ENCODE measurements around the gene BRINP2. TPM values are rescaled to one million over a fixed set of nuclear protein-coding genes. Genes with fewer than 3 reads are reported as not detected.

Gene BRINP2
- total and polyA plus RNA-seq, 2 of the 4 experiments (the other 2 are of a cell fraction), result not detected

DNA sequence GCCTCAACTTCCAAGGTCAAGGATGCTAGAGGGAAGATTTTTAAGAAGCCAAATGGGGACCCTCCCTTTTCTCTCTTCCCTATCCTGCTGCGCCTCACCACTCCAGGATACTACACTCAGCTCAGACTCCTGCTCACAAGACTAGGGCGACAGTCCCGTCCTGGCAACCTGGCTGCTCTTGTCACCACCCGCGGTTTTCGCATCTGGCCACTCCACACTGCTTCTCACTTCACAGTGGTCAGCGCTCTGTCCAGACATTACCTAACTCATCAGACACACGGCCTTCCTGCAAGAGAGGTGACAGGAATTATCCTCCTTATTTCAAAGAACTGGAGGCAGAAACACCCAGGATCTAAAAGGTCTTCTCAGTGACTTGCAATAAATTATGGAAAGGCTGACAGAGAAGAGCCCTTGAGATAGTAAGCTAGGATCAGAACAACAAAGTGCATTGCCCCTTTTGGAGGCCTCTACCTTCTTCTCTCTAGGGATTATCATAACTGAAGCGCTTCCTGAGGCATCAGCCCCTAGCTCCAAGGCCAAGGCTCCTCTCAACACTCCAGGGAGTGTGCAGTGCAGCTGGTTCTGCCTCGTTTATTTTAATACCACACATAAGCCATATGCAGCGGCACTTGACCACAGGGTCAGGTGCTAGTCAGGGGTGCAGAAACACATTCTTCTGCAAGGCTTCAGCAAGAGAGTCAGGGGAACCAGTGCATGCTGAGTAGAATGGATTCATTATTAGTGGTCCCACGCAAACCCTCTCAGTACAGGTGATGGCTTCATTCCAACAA lies 48.1 kb upstream of the BRINP2 start:
- WGBS, 2 experiments (ENCODE audit: extremely low coverage in 2 of 2, insufficient read length in 1 of 2), result no CpG with 5 or more reads among the region's 12 CpGs
- TF ChIP-seq RAD21 (IDR thresholded peaks at IDR 0.05; ENCODE audit: low read length), result no peak
- TF ChIP-seq MAZ (IDR thresholded peaks at IDR 0.05; ENCODE audit: borderline replicate concordance, low read depth, low read length), result no peak
- TF ChIP-seq NFE2L2 (IDR thresholded peaks at IDR 0.05; ENCODE audit: low read depth, low read length), result no peak
- TF ChIP-seq, protein P1, sequence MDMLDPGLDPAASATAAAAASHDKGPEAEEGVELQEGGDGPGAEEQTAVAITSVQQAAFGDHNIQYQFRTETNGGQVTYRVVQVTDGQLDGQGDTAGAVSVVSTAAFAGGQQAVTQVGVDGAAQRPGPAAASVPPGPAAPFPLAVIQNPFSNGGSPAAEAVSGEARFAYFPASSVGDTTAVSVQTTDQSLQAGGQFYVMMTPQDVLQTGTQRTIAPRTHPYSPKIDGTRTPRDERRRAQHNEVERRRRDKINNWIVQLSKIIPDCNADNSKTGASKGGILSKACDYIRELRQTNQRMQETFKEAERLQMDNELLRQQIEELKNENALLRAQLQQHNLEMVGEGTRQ (IDR thresholded peaks at IDR 0.05; ENCODE audit: low read depth, low read length), result no peak
- TF ChIP-seq, protein P2, sequence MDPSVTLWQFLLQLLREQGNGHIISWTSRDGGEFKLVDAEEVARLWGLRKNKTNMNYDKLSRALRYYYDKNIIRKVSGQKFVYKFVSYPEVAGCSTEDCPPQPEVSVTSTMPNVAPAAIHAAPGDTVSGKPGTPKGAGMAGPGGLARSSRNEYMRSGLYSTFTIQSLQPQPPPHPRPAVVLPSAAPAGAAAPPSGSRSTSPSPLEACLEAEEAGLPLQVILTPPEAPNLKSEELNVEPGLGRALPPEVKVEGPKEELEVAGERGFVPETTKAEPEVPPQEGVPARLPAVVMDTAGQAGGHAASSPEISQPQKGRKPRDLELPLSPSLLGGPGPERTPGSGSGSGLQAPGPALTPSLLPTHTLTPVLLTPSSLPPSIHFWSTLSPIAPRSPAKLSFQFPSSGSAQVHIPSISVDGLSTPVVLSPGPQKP (IDR thresholded peaks at IDR 0.05; ENCODE audit: borderline replicate concordance, low read depth, low read length), result no peak
- TF ChIP-seq BHLHE40 (IDR thresholded peaks at IDR 0.05; ENCODE audit: low read depth, low read length), result no peak
- no peak for TF ChIP-seq FOS (IDR thresholded peaks at IDR 0.05; ENCODE audit: low read depth, low read length)
- TF ChIP-seq RCOR1 (IDR thresholded peaks at IDR 0.05; ENCODE audit: insufficient replicate concordance, low read length), result no peak
- TF ChIP-seq, protein P3, sequence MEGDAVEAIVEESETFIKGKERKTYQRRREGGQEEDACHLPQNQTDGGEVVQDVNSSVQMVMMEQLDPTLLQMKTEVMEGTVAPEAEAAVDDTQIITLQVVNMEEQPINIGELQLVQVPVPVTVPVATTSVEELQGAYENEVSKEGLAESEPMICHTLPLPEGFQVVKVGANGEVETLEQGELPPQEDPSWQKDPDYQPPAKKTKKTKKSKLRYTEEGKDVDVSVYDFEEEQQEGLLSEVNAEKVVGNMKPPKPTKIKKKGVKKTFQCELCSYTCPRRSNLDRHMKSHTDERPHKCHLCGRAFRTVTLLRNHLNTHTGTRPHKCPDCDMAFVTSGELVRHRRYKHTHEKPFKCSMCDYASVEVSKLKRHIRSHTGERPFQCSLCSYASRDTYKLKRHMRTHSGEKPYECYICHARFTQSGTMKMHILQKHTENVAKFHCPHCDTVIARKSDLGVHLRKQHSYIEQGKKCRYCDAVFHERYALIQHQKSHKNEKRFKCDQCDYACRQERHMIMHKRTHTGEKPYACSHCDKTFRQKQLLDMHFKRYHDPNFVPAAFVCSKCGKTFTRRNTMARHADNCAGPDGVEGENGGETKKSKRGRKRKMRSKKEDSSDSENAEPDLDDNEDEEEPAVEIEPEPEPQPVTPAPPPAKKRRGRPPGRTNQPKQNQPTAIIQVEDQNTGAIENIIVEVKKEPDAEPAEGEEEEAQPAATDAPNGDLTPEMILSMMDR (conservative IDR thresholded peaks at IDR 0.05; ENCODE audit: low read depth, low read length), result no peak
- TF ChIP-seq CEBPB (IDR thresholded peaks at IDR 0.05; ENCODE audit: low read depth, low read length), result no peak
- no peak for TF ChIP-seq MXI1 (IDR thresholded peaks at IDR 0.05; ENCODE audit: borderline replicate concordance, low read depth, low read length)
- no peak for TF ChIP-seq CHD1 (IDR thresholded peaks at IDR 0.05; ENCODE audit: low read depth, low read length)
- TF ChIP-seq SMC3 (IDR thresholded peaks at IDR 0.05; ENCODE audit: low read depth, low read length), result no peak
- TF ChIP-seq MAFK (IDR thresholded peaks at IDR 0.05; ENCODE audit: low read depth, low read length), result no peak
- Histone ChIP-seq H3K27ac (ENCODE audit: insufficient read depth, low read length) (no peak overlapping the region), H2AK9ac (replicated peaks; ENCODE audit: low read depth, low read length, poor library complexity) (no peak overlapping the region), H4K91ac (ENCODE audit: insufficient read depth, low read depth, low read length) (no peak overlapping the region), H4K5ac (ENCODE audit: low read depth, low read length) (no peak overlapping the region), H2BK120ac (ENCODE audit: low read depth, low read length) (no peak overlapping the region), H3K9ac (ENCODE audit: low read depth, low read length) (no peak overlapping the region), H3K56ac (ENCODE audit: extremely low read depth, insufficient read depth, low read length) (no peak overlapping the region), H3K4ac (ENCODE audit: low read depth, low read length) (no peak overlapping the region), H3K18ac (ENCODE audit: low read depth, low read length) (no peak overlapping the region), H3K27me3 (ENCODE audit: control insufficient read depth, insufficient read depth, low read length) (no peaks in the 10 kb centered on the region), H3K9me1 (ENCODE audit: insufficient read depth, low read length) (no peaks in the 10 kb centered on the region), H2BK15ac (ENCODE audit: low read depth, low read length) (no peak overlapping the region), H2BK5ac (ENCODE audit: low read depth, low read length, poor library complexity, severe bottlenecking) (no peak overlapping the region), H3K36me3 (ENCODE audit: control insufficient read depth, insufficient read depth, low read length) (no peaks in the 10 kb centered on the region), H3K14ac (replicated peaks; ENCODE audit: low read depth, low read length) (no peak overlapping the region), H2BK20ac (ENCODE audit: low read depth, low read length) (no peak overlapping the region), H3K79me1 (ENCODE audit: low read depth in 1 of 2, low read length in 2 of 2) (no peaks in the 10 kb centered on the region), H3K4me3 (ENCODE audit: insufficient read depth, low read depth, low read length) (no peak overlapping the region), H4K8ac (ENCODE audit: low read depth in 2 of 2, low read length in 2 of 2) (no peak overlapping the region), H2AFZ (replicated peaks; ENCODE audit: low read length, poor library complexity) (no peak overlapping the region), H3K4me1 (ENCODE audit: control insufficient read depth, insufficient read depth, low read length) (no peaks in the 10 kb centered on the region), H4K20me1 (ENCODE audit: insufficient read depth, low read length) (no peaks in the 10 kb centered on the region), H2AK5ac (ENCODE audit: low read depth, low read length) (no peak overlapping the region), H3K9me3 (ENCODE audit: control insufficient read depth, insufficient read depth, low read length) (no peaks in the 10 kb centered on the region), H3K4me2 (ENCODE audit: low read depth, low read length) (no peak overlapping the region), H3K23ac (ENCODE audit: low read depth, low read length) (no peak overlapping the region)
- ChIA-PET CTCF (no interaction called here), POLR2A (ENCODE audit: unreplicated experiment) (no interaction called here)
- DNase-seq (no peak), ATAC-seq (ENCODE audit: low read depth) (no peak)
- dilution Hi-C loops (cut with HindIII; ENCODE audit: low sequenced_read_pairs, unreplicated experiment), result no loop called here
- in situ Hi-C loops (cut with MboI; ENCODE audit: low sequenced_read_pairs), result no loop called here
- no TSS peak for BruUV-seq (replicated peaks)
- intact Hi-C loops (cut with micrococcal nuclease), result no loop called here

Measured in IMR-90 (cell line).